Heart left ventricle (tissue), 16 donors: Measurements from ENCODE around the gene KLHL29. TPM values are rescaled to one million over a fixed set of nuclear protein-coding genes. Genes with fewer than 3 reads are reported as not detected.

Experiments
- ATAC-seq, 4 donors: fragments of 200-7000 bp; cut with Tn5 transposase; one replicate each; pipeline ENCODE4 v1.9.1; 2020 to 2022; ENCODE audit warnings: moderate library complexity in 4 of 4, mild to moderate bottlenecking in 3 of 4, moderate number of reproducible peaks in 1 of 4
- DNase-seq, 5 donors: peaks; one replicate each; pipeline ENCODE4 v3.0.0-alpha.2; 2020
- H3K27ac ChIP-seq, 12 donors: fragments of 200-600 bp; sonication (generic) in 4 of 12; one replicate each; pipeline versions ENCODE4 v1.5.0 to v1.8.0; 2016 to 2022; ENCODE audit warnings: mild to moderate bottlenecking in 2 of 12
- H3K27me3 ChIP-seq, 9 donors: fragments of 200-600 bp; sonication (generic) in 2 of 9; one replicate each; pipeline versions ENCODE4 v1.5.1 to v1.8.0; 2016 to 2022; ENCODE audit warnings: mild to moderate bottlenecking in 3 of 9
- H3K36me3 ChIP-seq, 9 donors: fragments of 200-600 bp; sonication (generic) in 2 of 9; one replicate each; pipeline versions ENCODE4 v1.5.0 to v1.8.0; 2018 to 2022; ENCODE audit warnings: mild to moderate bottlenecking in 2 of 9
- H3K4me1 ChIP-seq, 12 donors: fragments of 200-600 bp; sonication (generic) in 4 of 12; one replicate each; pipeline versions ENCODE4 v1.5.0 to v1.8.0; 2016 to 2022; ENCODE audit warnings: mild to moderate bottlenecking in 3 of 12
- H3K4me3 ChIP-seq, 12 donors: fragments of 200-600 bp; sonication (generic) in 4 of 12; one replicate each; pipeline versions ENCODE4 v1.5.0 to v1.8.0; 2017 to 2022; ENCODE audit warnings: mild to moderate bottlenecking in 9 of 12, moderate library complexity in 4 of 12
- H3K9me3 ChIP-seq, 12 donors: fragments of 200-600 bp; sonication (generic) in 4 of 12; one replicate each; pipeline versions ENCODE4 v1.5.0 to v1.8.0; 2016 to 2022; ENCODE audit warnings: mild to moderate bottlenecking in 1 of 12
- CTCF ChIP-seq, 12 donors: fragments of 200-600 bp; sonication (generic) in 4 of 12; IDR thresholded peaks; one replicate each; pipeline versions ENCODE4 v1.5.0 to v1.8.0; 2018 to 2022; ENCODE audit warnings: antibody characterized with exemption in 12 of 12, mild to moderate bottlenecking in 5 of 12
- POLR2A ChIP-seq, 2 donors: fragments of 450-650 bp; IDR thresholded peaks; one replicate each; pipeline ENCODE4 v1.6.1; 2017; ENCODE audit warnings: antibody characterized with exemption in 2 of 2, mild to moderate bottlenecking in 2 of 2, moderate library complexity in 2 of 2
- WGBS, 4 donors: extraction: QIAGEN DNeasy Blood & Tissue Kit in 2 of 4; methylation state at CpG; one replicate each; pipeline versions ENCODE4 v1.1.5 to v1.1.7; 2013 to 2018; 5-methylcytosine and 5-hydroxymethylcytosine counted together
- intact Hi-C, 10 donors: fragments of 100-400 bp; cut with DNase I; formaldehyde crosslinking; loops; one replicate each; pipeline versions ENCODE4 v1.11.1 to v1.14.2; 2022
- polyA plus RNA-seq, 2 donors: library from polyadenylated mRNA; stranded (reverse); fragments of 200-250 nt; gene quantifications; one replicate each; pipeline ENCODE4 v1.2.3, GENCODE V29; 2013
- total RNA-seq, 9 donors: library from RNA; depleted of rRNA in 2 of 9; stranded (reverse); fragments of >200 nt in 2 of 9; fragmentation: NEBNext Ultra II Directional in 3 of 9; extraction: Animal tissue kit (Norgen Biotek cat#: 25700) in 3 of 9; gene quantifications; one replicate each; pipeline versions ENCODE4 v1.1.0 to v1.2.4, GENCODE V29; 2016 to 2023
- donor health status: ischemic (EF 13 %, LVEDD 7.1; RV severe dilation, severe dysfunction).
- donor health status: healthy with polysubstance abuse.
- donor health status: DM: no; HTN: yes; CAD: no.
- donor health status: DM: no; HTN: no; CAD: no.
- donor health status: ischemic (EF 25% LVEDD 6.9; RV normal size, moderate dysfunction).
- donor health status: ischemic (EF 25% LVEDD 5.7; RV mildly dilated, moderate dysfunction).
- donor health status: healthy.
- donor health status: DM: yes; HTN: yes; CAD: no.
- donor health status: ischemic (EF 35%, LVEDD 5.7; RV mildly dilated, moderate dysfunction).
- donor health status: nonischemic (EF 11% LVEDD 7.7; RV severe dilation, severe dysfunction).
- donor health status: DM: yes; HTN: yes; CAD: no.
- donor health status: PGD.
- donor health status: ischemic (EF 29% LVEDD 5.4; RV normal size, mild dysfunction).
- donor health status: nonischemic (EF 23%, LVEDD 6.1; RV moderate dilation, normal function).

Gene KLHL29
- total and polyA plus RNA-seq, 11 donors = 0.74 to 2.7 (median 1.1) TPM

DNA sequence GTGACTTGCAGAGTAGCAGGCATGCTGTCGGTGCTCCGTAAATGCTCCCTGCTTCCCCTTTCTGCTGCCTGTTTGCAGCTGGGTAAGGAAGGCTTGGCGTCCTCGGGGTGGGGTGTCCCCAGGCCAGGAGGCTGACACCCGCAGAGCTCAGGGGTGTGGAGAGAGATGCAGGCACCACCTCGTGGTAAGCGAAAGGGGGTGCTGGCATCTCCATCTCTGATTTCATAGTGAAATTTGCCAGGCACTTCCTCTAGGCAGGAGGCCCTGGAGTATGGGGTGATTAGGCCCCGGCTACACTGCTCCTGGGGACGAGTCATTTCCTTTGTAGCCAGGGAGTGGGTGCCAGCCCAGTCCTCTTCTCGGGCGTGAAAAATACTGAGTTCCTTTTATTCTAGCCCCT lies 160.4 kb downstream of the KLHL29 start:
- no peaks in the 10 kb centered on the region for H3K36me3 ChIP-seq
- peak in 1 of 5 donors; percentile 32 for DNase-seq
- no peaks in the 10 kb centered on the region for H3K9me3 ChIP-seq
- no peak for ATAC-seq
- no peak overlapping the region for H3K4me3 ChIP-seq
- peak overlapping the region in 1 of 12 donors; percentile 13 for H3K27ac ChIP-seq
- no peaks in the 10 kb centered on the region for H3K27me3 ChIP-seq
- 72 to 80% (median 74%) methylated on average over 11 of the region's 11 CpGs for WGBS, 4 donors
- no peak for TF ChIP-seq CTCF (IDR thresholded peaks at IDR 0.05)
- TF ChIP-seq POLR2A (IDR thresholded peaks at IDR 0.05) = no peak
- intact Hi-C loops = no loop called here
- H3K4me1 ChIP-seq = peaks cover 0 to 45% (median 13%) of the 10 kb centered on the region in 12 donors

- ATAC-seq (no peak), DNase-seq (peak in 1 of 5 donors; percentile 57)
- WGBS, 4 donors = 86 to 92% (median 89%) methylated on average over 2 to 3 of the region's 3 CpGs
- no peaks in the 10 kb centered on the region for H3K27me3 ChIP-seq
- no peaks in the 10 kb centered on the region for H3K36me3 ChIP-seq
- no peak overlapping the region for H3K4me3 ChIP-seq
- intact Hi-C loops = no loop called here
- H3K4me1 ChIP-seq = peaks cover 0 to 41% (median 13%) of the 10 kb centered on the region in 12 donors
- no peaks in the 10 kb centered on the region for H3K9me3 ChIP-seq
- peak overlapping the region in 1 of 12 donors; percentile 13 for H3K27ac ChIP-seq
- TF ChIP-seq CTCF (IDR thresholded peaks at IDR 0.05) (no peak), POLR2A (IDR thresholded peaks at IDR 0.05) (no peak)
These were observed 160.8 kb downstream of the KLHL29 start for GRCh38 chr2:23545811-23546210.

DNA sequence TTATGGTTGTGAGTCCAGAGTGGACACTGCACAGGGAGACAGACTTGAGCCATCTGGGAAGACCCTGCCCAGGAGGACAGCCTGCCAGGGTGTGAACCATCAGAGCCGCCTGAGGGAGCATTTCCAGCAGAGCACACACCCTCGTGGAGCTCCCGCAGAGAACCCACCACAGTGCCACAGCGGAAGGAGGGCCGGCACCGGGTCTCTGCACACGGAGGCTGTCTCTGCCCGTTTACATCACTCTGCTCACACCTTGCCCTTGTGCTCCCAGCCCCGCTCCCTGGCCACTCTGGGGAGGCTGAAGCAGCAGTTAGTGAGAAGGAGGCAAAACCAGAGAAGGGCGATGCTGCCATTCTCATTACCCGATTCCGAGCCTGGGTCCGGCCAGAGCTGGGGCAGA lies 161.9 kb downstream of the KLHL29 start:
- TF ChIP-seq POLR2A (IDR thresholded peaks at IDR 0.05) (no peak), CTCF (IDR thresholded peaks at IDR 0.05) (no peak)
- ATAC-seq (no peak), DNase-seq (peak in 1 of 5 donors; percentile 45)
- Histone ChIP-seq H3K36me3 (no peaks in the 10 kb centered on the region), H3K4me1 (peaks cover 0 to 30% (median 7%) of the 10 kb centered on the region in 12 donors), H3K4me3 (no peak overlapping the region), H3K27ac (no peak overlapping the region), H3K27me3 (no peaks in the 10 kb centered on the region), H3K9me3 (no peaks in the 10 kb centered on the region)
- intact Hi-C loops = no loop called here
- WGBS, 4 donors = 90 to 95% (median 92%) methylated on average over 7 to 13 of the region's 13 CpGs

- 55 to 76% (median 72%) methylated on average over 6 of the region's 6 CpGs for WGBS, 4 donors
- peak in 1 of 5 donors; percentile 15 for DNase-seq
- H3K36me3 ChIP-seq = no peaks in the 10 kb centered on the region
These were observed 162.7 kb downstream of the KLHL29 start for GRCh38 chr2:23547725-23548124.

More at GRCh38 chr2:23547725-23548124, 162.7 kb downstream of the KLHL29 start:
- Histone ChIP-seq H3K4me1 (peaks cover 0 to 23% (median 4%) of the 10 kb centered on the region in 12 donors), H3K9me3 (no peaks in the 10 kb centered on the region), H3K4me3 (no peak overlapping the region), H3K27me3 (no peaks in the 10 kb centered on the region), H3K27ac (no peak overlapping the region)
- no peak for ATAC-seq
- TF ChIP-seq POLR2A (IDR thresholded peaks at IDR 0.05) (no peak), CTCF (IDR thresholded peaks at IDR 0.05) (no peak)
- intact Hi-C loops = no loop called here
